PC-9 (cell line): Measurements from ENCODE around the gene OR13C3.

Experiments
- EZH2 ChIP-seq: fragments of 200-600 bp; sonication (generic); IDR thresholded peaks from 2 replicates; pipeline ENCODE4 v1.8.0; 2017; ENCODE audit warnings: antibody characterized with exemption, low read depth
- TF ChIP-seq, protein P1 (sequence below): fragments of 200-600 bp; sonication (generic); conservative IDR thresholded peaks from 2 replicates; pipeline ENCODE4 v1.6.1; 2017; ENCODE audit warnings: mixed run types, antibody characterized with exemption, mild to moderate bottlenecking, moderate library complexity

DNA sequence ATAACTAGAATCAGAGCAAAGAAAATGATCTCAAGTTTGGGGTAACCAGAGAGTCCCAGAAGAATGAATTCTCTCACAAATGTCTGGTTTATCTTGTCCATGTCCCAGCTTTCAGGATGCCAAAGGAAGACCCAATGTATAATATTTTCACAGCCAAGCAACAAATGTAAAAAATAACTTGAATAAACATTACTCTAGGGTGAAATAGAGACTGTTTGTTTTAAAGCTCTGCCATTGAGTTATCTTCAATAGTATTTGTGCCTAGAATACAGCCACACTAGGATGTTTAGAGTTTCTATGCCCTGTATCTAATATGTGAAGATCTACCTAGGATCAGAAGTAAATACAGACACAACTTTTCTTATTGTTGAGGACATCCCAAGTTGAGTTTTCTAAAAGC, 9.5 kb downstream of the OR13C3 start, which contains the start of gene OR13C4:
- TF ChIP-seq, protein P1, sequence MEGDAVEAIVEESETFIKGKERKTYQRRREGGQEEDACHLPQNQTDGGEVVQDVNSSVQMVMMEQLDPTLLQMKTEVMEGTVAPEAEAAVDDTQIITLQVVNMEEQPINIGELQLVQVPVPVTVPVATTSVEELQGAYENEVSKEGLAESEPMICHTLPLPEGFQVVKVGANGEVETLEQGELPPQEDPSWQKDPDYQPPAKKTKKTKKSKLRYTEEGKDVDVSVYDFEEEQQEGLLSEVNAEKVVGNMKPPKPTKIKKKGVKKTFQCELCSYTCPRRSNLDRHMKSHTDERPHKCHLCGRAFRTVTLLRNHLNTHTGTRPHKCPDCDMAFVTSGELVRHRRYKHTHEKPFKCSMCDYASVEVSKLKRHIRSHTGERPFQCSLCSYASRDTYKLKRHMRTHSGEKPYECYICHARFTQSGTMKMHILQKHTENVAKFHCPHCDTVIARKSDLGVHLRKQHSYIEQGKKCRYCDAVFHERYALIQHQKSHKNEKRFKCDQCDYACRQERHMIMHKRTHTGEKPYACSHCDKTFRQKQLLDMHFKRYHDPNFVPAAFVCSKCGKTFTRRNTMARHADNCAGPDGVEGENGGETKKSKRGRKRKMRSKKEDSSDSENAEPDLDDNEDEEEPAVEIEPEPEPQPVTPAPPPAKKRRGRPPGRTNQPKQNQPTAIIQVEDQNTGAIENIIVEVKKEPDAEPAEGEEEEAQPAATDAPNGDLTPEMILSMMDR = no peak
- no peak for TF ChIP-seq EZH2
